Measurements from ENCODE around the gene LMTK2.
"Not testable (repeated sequence)": the region's sequence is repeated elsewhere in the genome, so short reads cannot be mapped to it uniquely, and the experiment has no call there.

The LMTK2 gene

GRCh38 chr7:98217623-98218582 is 111.2 kb downstream of the LMTK2 start:
- no peak for DNase-seq (ENCODE audit: low read depth)

DNA sequence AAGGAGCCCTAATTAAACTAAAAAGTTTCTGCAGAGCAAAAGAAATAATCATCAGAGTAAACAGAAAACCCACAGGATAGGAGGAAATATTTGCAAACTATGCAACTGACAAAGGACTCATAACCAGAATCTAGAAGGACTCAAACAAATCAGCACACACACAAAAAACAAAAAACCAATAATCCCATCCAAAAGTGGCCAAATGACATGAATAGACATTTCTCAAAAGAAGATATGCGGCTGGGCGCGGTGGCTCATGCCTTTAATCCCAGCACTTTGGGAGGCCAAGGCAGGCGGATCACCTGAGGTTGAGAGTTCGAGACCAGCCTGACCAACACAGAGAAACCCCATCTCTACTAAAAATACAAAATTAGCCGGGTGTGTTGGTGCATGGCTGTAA is 112.7 kb downstream of the LMTK2 start:
- not testable (repeated sequence) for DNase-seq (ENCODE audit: low read depth)

- no peak for DNase-seq (ENCODE audit: low read depth)
These were observed 115.2 kb downstream of the LMTK2 start for GRCh38 chr7:98221611-98222532.

DNA sequence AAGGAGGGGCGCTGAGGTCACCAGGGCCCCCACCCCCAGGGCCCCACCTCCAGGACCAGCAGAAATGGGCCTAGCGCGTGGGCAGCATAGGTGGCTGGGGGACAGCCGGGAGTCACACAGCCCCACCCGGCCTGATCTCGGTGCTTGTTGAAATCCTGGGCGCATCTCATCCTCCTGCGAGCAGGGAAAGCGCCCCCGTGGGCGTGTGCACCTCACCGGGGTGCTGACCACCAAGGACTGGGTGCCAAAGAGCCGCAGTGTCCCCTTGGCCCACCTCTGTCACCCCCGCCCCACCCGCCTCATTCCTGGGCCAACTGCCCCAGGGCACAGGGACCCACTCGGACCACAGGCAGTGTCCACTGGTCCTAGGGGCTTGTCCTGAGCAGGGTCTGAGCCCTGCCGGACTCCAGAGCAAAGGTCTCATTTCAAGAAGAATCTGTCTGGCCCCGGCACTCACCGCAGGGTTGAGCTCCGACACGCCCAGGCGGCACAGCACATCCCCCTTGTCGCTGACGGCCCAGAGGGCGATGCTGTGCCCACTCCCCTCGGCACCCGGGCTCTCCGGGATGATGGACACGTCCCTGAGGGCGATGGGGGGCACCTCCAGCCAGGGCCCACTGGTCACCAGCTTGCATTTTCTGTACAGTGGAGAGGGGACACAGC is 116.0 kb downstream of the LMTK2 start:
- no peak for DNase-seq (ENCODE audit: low read depth)

DNA sequence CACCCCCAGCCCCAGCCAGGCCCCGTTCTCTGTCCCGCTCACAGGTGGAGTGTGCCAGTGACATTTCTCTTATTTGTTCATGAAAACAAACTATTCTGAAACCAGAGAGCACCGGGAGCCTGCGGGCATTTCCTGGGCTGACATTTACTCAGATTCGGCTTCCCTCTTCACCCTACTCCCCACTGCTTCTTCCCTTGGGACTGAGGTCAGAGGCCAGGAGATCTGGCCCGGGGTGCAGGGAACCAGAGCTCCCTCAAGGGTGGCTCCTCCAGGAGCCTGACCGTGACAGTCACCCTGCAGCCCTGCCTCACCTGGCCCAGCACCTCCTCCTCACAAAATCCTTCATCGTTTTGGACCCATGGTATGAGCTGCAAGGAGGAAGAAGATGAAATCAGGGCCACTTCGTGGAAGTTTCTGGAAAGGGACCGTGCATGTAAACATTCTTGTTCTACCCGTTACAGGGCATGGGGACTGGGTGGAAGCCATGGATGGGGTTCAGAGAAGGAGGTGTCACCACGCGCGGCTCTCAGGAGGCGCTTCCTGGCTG is 116.8 kb downstream of the LMTK2 start:
- no peak for DNase-seq (ENCODE audit: low read depth)

- no peak for DNase-seq (ENCODE audit: low read depth)
These were observed 117.4 kb downstream of the LMTK2 start for GRCh38 chr7:98223898-98224700.

GRCh38 chr7:98224701-98225181 is 118.1 kb downstream of the LMTK2 start:
- no peak for DNase-seq (ENCODE audit: low read depth)

- DNase-seq (ENCODE audit: low read depth), result no peak
These were observed 119.4 kb downstream of the LMTK2 start for GRCh38 chr7:98225913-98226614.

GRCh38 chr7:98227939-98228338 is 121.3 kb downstream of the LMTK2 start:
- DNase-seq (ENCODE audit: low read depth), result no peak

- no peak for DNase-seq (ENCODE audit: low read depth)
These were observed 122.1 kb downstream of the LMTK2 start for GRCh38 chr7:98228801-98229200.

- no peak for DNase-seq (ENCODE audit: low read depth)
These were observed 122.8 kb downstream of the LMTK2 start for GRCh38 chr7:98229441-98229840.

DNA sequence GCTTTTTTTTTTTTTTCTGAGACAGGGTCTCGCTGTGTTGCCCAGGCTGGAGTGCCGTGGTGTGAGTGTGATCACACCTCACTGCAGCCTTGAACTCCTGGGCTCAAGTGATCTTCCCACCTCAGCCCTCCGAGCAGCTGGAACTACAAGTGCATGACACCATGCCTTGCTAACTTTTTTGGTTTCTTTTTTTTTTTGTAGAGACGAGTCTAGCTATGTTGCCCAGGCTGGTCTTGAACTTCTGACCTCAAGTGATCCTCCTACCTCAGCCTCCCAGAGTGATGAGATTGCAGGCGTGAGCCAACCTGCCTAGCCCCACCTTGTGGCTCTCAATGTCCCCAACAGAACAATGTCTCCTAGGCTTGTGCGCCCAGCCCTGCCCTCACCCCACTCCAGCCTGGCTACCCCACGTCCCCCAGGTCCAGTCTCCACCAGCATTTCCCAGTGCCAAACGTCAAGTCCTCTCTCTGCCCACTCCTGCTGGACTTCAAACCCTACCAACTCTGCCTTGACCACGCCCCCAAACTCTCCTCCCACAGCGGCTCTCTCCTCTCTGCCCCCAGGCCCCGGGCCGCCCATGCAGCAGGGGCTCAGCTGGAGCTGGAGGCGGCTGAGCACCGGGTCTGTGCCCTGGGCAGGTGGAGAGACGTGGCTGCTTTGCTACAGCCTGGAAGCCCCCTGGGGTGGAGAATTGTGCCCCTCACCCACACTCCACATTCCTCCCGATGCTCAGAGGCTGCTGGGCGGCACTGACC is 123.5 kb downstream of the LMTK2 start:
- no peak for DNase-seq (ENCODE audit: low read depth)

DNA sequence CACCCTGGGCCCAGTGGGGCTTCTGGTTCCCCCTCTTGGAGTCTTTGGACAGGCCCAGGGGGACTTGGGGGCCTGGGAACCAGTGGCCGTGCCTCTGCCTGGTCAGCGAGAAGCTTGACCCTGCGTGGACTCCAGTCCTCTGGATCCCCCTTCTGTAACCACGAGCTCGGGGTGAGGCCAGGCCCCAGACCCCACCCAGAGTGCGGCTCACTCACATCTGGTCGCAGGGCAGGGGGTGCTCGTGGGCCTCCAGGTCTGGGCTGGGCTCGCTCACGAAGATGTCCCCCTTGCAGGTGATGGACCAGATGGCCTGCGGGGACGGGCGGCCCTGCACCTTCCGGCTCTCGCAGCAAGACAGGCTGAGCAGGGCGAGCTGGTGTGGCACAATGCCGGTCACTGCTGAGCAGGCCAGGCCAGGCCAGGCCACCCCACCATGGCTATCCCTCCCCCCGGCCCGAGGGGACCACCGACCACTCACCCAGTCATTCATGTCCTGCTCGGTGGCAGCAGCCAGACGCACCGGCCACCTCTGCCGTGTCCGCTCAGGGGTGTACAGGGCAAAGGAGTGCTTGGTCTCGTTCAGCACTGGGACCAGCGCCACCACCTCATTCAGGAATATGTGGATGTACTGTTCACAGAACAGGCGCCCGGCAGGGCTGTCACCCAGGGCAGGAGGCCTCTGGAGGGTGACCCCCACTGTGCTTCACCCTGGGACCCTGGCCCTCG is 124.2 kb downstream of the LMTK2 start:
- no peak for DNase-seq (ENCODE audit: low read depth)

GRCh38 chr7:98231493-98232262 is 125.0 kb downstream of the LMTK2 start:
- no peak for DNase-seq (ENCODE audit: low read depth)

GRCh38 chr7:98232263-98232585 is 125.6 kb downstream of the LMTK2 start:
- DNase-seq (ENCODE audit: low read depth), result no peak

DNA sequence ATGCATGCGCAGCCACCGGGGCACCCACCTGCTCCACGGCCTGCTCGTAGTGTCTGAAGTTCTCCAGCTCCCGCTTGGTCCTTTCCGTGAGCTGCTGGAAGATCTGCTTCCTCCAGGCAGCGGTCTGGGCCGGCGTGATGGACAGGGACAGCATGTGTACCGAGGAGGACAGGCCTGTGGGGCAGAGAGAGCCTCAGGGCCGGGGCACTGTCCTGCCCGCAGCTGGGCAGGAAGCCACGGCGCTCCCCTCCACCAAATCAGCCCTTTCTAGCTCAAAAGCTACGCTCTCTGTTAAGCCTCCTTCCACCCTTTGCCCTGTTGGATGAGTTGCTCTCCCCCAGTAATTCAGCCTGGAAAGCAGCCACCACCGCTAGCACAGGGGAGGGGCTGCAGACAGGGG is 126.1 kb downstream of the LMTK2 start:
- DNase-seq (ENCODE audit: low read depth), result no peak

DNA sequence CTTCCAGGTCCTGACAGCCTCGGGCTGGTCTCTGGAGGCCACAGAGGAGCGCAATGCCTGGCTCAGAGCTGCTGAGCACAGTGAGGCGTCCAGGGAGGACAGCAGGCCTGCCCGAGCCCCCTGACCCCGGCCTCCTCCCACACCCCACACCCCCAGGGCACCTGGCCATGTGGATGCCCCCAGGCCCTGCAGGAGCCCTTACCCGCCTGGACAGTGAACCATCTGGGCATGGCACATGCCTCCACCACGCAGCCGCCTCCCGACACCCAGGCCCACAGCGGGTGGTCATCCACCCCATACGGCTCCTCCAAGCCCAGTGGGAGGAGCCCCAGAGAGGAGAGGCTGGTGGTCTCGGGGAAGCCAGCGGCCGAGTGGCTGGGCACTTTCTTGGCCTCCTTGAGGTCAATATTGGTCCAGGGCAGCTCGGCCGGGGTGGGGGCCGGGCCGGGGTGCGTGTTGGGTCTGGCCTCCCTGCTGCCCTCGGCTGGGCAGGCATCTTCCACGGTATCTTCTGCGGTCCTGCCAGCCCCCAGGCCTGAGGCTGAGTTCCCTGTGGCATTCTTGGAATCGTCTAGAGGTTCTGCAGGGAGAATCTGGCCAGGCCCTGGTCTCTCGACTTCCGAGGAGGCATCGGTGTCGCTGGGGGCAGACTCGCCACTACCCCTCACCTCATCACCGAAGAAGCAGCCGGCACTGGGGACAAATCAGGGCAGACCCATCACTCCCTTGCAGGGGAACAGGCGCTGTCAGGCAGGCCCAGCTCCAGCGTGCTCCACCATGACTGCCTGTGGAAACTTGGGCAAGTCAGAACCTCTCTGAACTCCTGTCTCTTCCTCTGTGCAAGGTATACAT is 126.8 kb downstream of the LMTK2 start:
- no peak for DNase-seq (ENCODE audit: low read depth)

All from activated T-cell treated with anti-CD3 and anti-CD28 coated beads for 1 hour (primary cell).